H1 (cell line): ENCODE results near the gene STEAP3. TPM values are rescaled to one million over a fixed set of nuclear protein-coding genes. Genes with fewer than 3 reads are reported as not detected.

ENCODE experiments used
- CTCF ChIA-PET: fragments of 300-600 bp; sonication (Branson Sonifier 250); formaldehyde crosslinking; loops from one replicate; lab custom pipeline; 2021; ENCODE audit not compliant: partially characterized antibody; lab: Charles Lee
- POLR2A ChIA-PET: fragments of 300-600 bp; sonication (Branson Sonifier 250); formaldehyde crosslinking; loops from one replicate; lab custom pipeline; 2021; ENCODE audit warnings: inconsistent platforms; ENCODE audit not compliant: partially characterized antibody; lab: Charles Lee
- DNase-seq, 2 experiments: peaks; one replicate each; pipeline versions ENCODE4 v3.0.0 to v3.0.0-alpha.2; 2010 to 2022; ENCODE audit warnings: low spot score in 2 of 2, low read depth in 1 of 2, mixed read lengths in 1 of 2
- FAIRE-seq: peaks from 2 replicates; lab custom pipeline; 2011; peaks lifted over from hg19 to GRCh38; lab: Jason Lieb, UNC
- H2AFZ ChIP-seq: 2 replicates; pipeline ENCODE4 v1.8.1; 2012; ENCODE audit warnings: low read length, inconsistent platforms
- H2AK5ac ChIP-seq: 2 replicates; pipeline ENCODE4 v1.6.1; 2013; ENCODE audit warnings: low read depth, low read length
- H2BK120ac ChIP-seq: replicated peaks from 2 replicates; pipeline ENCODE3; 2013; ENCODE audit warnings: low read depth, low read length, inconsistent platforms
- H2BK12ac ChIP-seq: 2 replicates; pipeline ENCODE4 v1.6.1; 2013; ENCODE audit warnings: low read depth, low read length
- H2BK15ac ChIP-seq: 2 replicates; pipeline ENCODE4 v1.6.1; 2013; ENCODE audit warnings: low read length
- H2BK20ac ChIP-seq: 2 replicates; pipeline ENCODE4 v1.6.1; 2013; ENCODE audit warnings: low read length
- H2BK5ac ChIP-seq: 2 replicates; pipeline ENCODE4 v1.6.1; 2013; ENCODE audit warnings: low read depth, low read length
- H3K14ac ChIP-seq: 2 replicates; pipeline ENCODE4 v1.6.1; 2013; ENCODE audit warnings: inconsistent platforms; ENCODE audit not compliant: insufficient read length
- H3K18ac ChIP-seq: 2 replicates; pipeline ENCODE4 v1.6.1; 2013; ENCODE audit warnings: low read length; ENCODE audit errors: extremely low read depth
- H3K23ac ChIP-seq: 2 replicates; pipeline ENCODE4 v1.6.1; 2013; ENCODE audit warnings: inconsistent platforms; ENCODE audit not compliant: insufficient read length
- H3K23me2 ChIP-seq: 2 replicates; pipeline ENCODE4 v1.6.1; 2013; ENCODE audit warnings: low read depth, low read length
- H3K27ac ChIP-seq: 2 replicates; pipeline ENCODE4 v1.6.1; 2011; ENCODE audit warnings: low read depth, low read length, inconsistent platforms
- H3K27me3 ChIP-seq, 4 experiments: replicated peaks in 1 of 4; 1 replicate in 1 of 4; 2 replicates in 3 of 4; pipeline versions ENCODE4 v1.6.1 to v1.8.1; 2011 to 2013; ENCODE audit warnings: low read length in 3 of 4, mild to moderate bottlenecking in 3 of 4, inconsistent platforms in 2 of 4, mixed read lengths in 2 of 4, moderate library complexity in 1 of 4; ENCODE audit not compliant: control insufficient read depth in 3 of 4, insufficient read depth in 3 of 4; ENCODE audit errors: extremely low read depth in 1 of 4
- H3K36me3 ChIP-seq, 4 experiments: 2 replicates each; pipeline versions ENCODE4 v1.6.1 to v1.8.1; 2011 to 2013; ENCODE audit warnings: mild to moderate bottlenecking in 4 of 4, low read length in 3 of 4, moderate library complexity in 2 of 4, control low read depth in 1 of 4, inconsistent platforms in 1 of 4; ENCODE audit not compliant: insufficient read depth in 4 of 4, control insufficient read depth in 2 of 4
- H3K4ac ChIP-seq: replicated peaks from 2 replicates; pipeline ENCODE3; 2013; ENCODE audit warnings: low read length, low read depth, mixed read lengths, inconsistent platforms; ENCODE audit not compliant: insufficient read length
- H3K4me1 ChIP-seq, 4 experiments: replicated peaks in 1 of 4; 1 replicate in 1 of 4; 2 replicates in 3 of 4; pipeline versions ENCODE4 v1.6.1 to v1.8.1; 2011 to 2013; ENCODE audit warnings: low read length in 3 of 4, inconsistent platforms in 2 of 4, mixed read lengths in 1 of 4; ENCODE audit not compliant: insufficient read depth in 4 of 4, control insufficient read depth in 3 of 4
- H3K4me2 ChIP-seq, 2 experiments: 2 replicates each; pipeline versions ENCODE4 v1.6.1 to v1.8.1; 2011 to 2013; ENCODE audit warnings: low read depth in 2 of 2, low read length in 2 of 2, control low read depth in 1 of 2, inconsistent platforms in 1 of 2, mild to moderate bottlenecking in 1 of 2; ENCODE audit not compliant: insufficient read depth in 1 of 2
- H3K4me3 ChIP-seq, 4 experiments: fragments of 200-600, 300-600 bp in 1 of 4; sonication (generic), shearing (Covaris generic), sonication (Bioruptor Twin) in 1 of 4; 2 replicates each; pipeline versions ENCODE4 v1.5.1 to v1.8.1; 2011 to 2016; ENCODE audit warnings: low read length in 4 of 4, low read depth in 3 of 4, control low read depth in 2 of 4, inconsistent platforms in 2 of 4, mild to moderate bottlenecking in 2 of 4, mixed read lengths in 1 of 4, moderate library complexity in 1 of 4; ENCODE audit not compliant: insufficient read depth in 2 of 4; ENCODE audit errors: extremely low read depth in 1 of 4
- H3K56ac ChIP-seq: replicated peaks from 2 replicates; pipeline ENCODE3; 2013; ENCODE audit warnings: low read depth, mild to moderate bottlenecking, mixed read lengths, low read length, inconsistent platforms; ENCODE audit not compliant: insufficient read length
- H3K79me1 ChIP-seq: 2 replicates; pipeline ENCODE4 v1.6.1; 2013; ENCODE audit warnings: low read depth, low read length, control low read depth
- H3K79me2 ChIP-seq, 2 experiments: 2 replicates each; pipeline versions ENCODE4 v1.6.1 to v1.8.1; 2012 to 2013; ENCODE audit warnings: low read length in 2 of 2, mild to moderate bottlenecking in 2 of 2, inconsistent platforms in 1 of 2; ENCODE audit not compliant: insufficient read depth in 2 of 2, control insufficient read depth in 1 of 2
- H3K9ac ChIP-seq, 4 experiments: replicated peaks in 1 of 4; 1 replicate in 1 of 4; 2 replicates in 3 of 4; pipeline versions ENCODE4 v1.6.1 to v1.8.1; 2011 to 2013; ENCODE audit warnings: low read depth in 3 of 4, low read length in 3 of 4, control low read depth in 2 of 4, mild to moderate bottlenecking in 2 of 4, moderate library complexity in 2 of 4, inconsistent platforms in 1 of 4; ENCODE audit errors: extremely low read depth in 1 of 4
- H3K9me3 ChIP-seq, 2 experiments: 2 replicates each; pipeline versions ENCODE4 v1.6.1 to v1.8.1; 2012 to 2013; ENCODE audit warnings: mild to moderate bottlenecking in 2 of 2, moderate library complexity in 2 of 2, control low read depth in 1 of 2, inconsistent platforms in 1 of 2, low read depth in 1 of 2, low read length in 1 of 2, mixed read lengths in 1 of 2; ENCODE audit not compliant: insufficient read depth in 2 of 2
- H4K20me1 ChIP-seq, 2 experiments: replicated peaks in 1 of 2; 2 replicates each; pipeline versions ENCODE3 to v1.8.1; 2011 to 2013; ENCODE audit warnings: inconsistent platforms in 2 of 2, low read length in 2 of 2, mild to moderate bottlenecking in 1 of 2; ENCODE audit not compliant: insufficient read depth in 2 of 2, control insufficient read depth in 1 of 2
- H4K5ac ChIP-seq: 2 replicates; pipeline ENCODE4 v1.6.1; 2013; ENCODE audit warnings: low read length, low read depth, mixed read lengths, inconsistent platforms; ENCODE audit not compliant: insufficient read length
- H4K8ac ChIP-seq: 2 replicates; pipeline ENCODE4 v1.8.0; 2013; ENCODE audit warnings: mild to moderate bottlenecking, moderate library complexity, low read length, inconsistent platforms; ENCODE audit not compliant: insufficient read depth; ENCODE audit errors: extremely low read depth
- H4K91ac ChIP-seq: replicated peaks from 2 replicates; pipeline ENCODE3; 2013; ENCODE audit warnings: low read length, mixed read lengths, inconsistent platforms; ENCODE audit not compliant: insufficient read length
- ATF3 ChIP-seq: IDR thresholded peaks from 2 replicates; pipeline ENCODE4 v1.6.1; 2011; ENCODE audit warnings: low read depth, mild to moderate bottlenecking, low read length; ENCODE audit not compliant: insufficient read depth
- NANOG ChIP-seq: IDR thresholded peaks from 2 replicates; pipeline ENCODE4 v1.6.1; 2011; ENCODE audit warnings: low read length, low read depth, mild to moderate bottlenecking, inconsistent platforms; ENCODE audit not compliant: insufficient read depth, poor library complexity, severe bottlenecking
- RNF2 ChIP-seq: fragments of 200-900, 300-1000 bp; sonication (generic); IDR thresholded peaks from 2 replicates; pipeline ENCODE4 v1.7.1; 2016; ENCODE audit warnings: borderline replicate concordance, low read depth, mild to moderate bottlenecking, antibody characterized with exemption, low read length; ENCODE audit not compliant: poor library complexity, severe bottlenecking; ENCODE audit errors: missing control alignments
- SIN3A ChIP-seq, 2 experiments: IDR thresholded peaks in 1 of 2; conservative IDR thresholded peaks in 1 of 2; 2 replicates each; pipeline ENCODE4 v1.6.1; 2011 to 2012; ENCODE audit warnings: low read length in 2 of 2, improper control_type of control experiment in 1 of 2, low read depth in 1 of 2, mild to moderate bottlenecking in 1 of 2
- SP1 ChIP-seq: IDR thresholded peaks from 2 replicates; pipeline ENCODE4 v1.6.1; 2011; ENCODE audit warnings: low read depth, low read length
- WGBS, 2 experiments: shearing (Covaris generic) in 1 of 2; methylation state at CpG; one replicate each; pipeline versions ENCODE4 v1.1.6 to v1.1.7; 2013 to 2015; ENCODE audit warnings: low lambda C conversion rate in 2 of 2, mixed read lengths in 2 of 2, inconsistent platforms in 1 of 2, low coverage in 1 of 2, missing lambda C conversion rate in 1 of 2; ENCODE audit not compliant: insufficient replicate concordance in 2 of 2, insufficient coverage in 1 of 2, insufficient read length in 1 of 2; ENCODE audit errors: extremely low coverage in 1 of 2, missing lambda C conversion rate in 1 of 2; 5-methylcytosine and 5-hydroxymethylcytosine counted together
- polyA plus RNA-seq, 7 experiments: library from polyadenylated mRNA; depleted of rRNA in 3 of 7; stranded (reverse) in 5 of 7; unstranded in 2 of 7; fragments of >200 nt in 5 of 7; fragments of 200-250 nt in 2 of 7; gene quantifications; 1 replicate in 5 of 7; 2 replicates in 1 of 7; 4 replicates in 1 of 7; pipeline versions ENCODE4 v1.2.1 to v1.2.3, GENCODE V29; 2011 to 2013; ENCODE audit warnings: missing spikeins in 2 of 7, mixed read lengths in 2 of 7
- total RNA-seq: library from RNA; stranded (reverse); fragmentation: NEBNext Ultra II Directional; extraction: Animal tissue kit (Norgen Biotek cat#: 25700); gene quantifications from 2 replicates; pipeline ENCODE4 v1.2.1, GENCODE V29; 2021

STEAP3 gene
- total and polyA plus RNA-seq, 2 of the 8 experiments (the other 6 are each of a cell fraction or from before 2014, with no cell fraction given): 21.7 to 27.9 TPM

GRCh38 chr2:119304847-119305246 is 81.2 kb downstream of the STEAP3 start:
- FAIRE-seq: no peak
- TF ChIP-seq RNF2: no peak
- TF ChIP-seq NANOG: no peak
- no peak for TF ChIP-seq ATF3
- no peak for TF ChIP-seq SP1
- no peak for TF ChIP-seq SIN3A (conservative IDR thresholded peaks at IDR 0.05 in 1 of 2, IDR thresholded peaks at IDR 0.05 in 1 of 2; ENCODE audit: low read depth in 1 of 2, low read length in 2 of 2)

More at GRCh38 chr2:119304847-119305246, 81.2 kb downstream of the STEAP3 start:
- Histone ChIP-seq H3K23me2 (no peaks in the 10 kb centered on the region), H3K23ac (no peak overlapping the region), H2BK5ac (no peak overlapping the region), H2BK12ac (no peak overlapping the region), H3K36me3 (no peaks in the 10 kb centered on the region), H4K20me1 (no peaks in the 10 kb centered on the region), H3K27ac (no peak overlapping the region), H3K27me3 (no peaks in the 10 kb centered on the region), H2AK5ac (no peak overlapping the region), H3K79me2 (no peaks in the 10 kb centered on the region), H3K9me3 (no peaks in the 10 kb centered on the region), H3K14ac (no peak overlapping the region), H2BK120ac (no peak overlapping the region), H4K91ac (no peak overlapping the region), H3K79me1 (no peaks in the 10 kb centered on the region), H3K4ac (no peak overlapping the region), H3K4me1 (peaks cover 0 to 6% (median 2%) of the 10 kb centered on the region in 4 experiments; a peak in 4 of 7 replicates), H3K4me2 (no peak overlapping the region), H3K4me3 (no peak overlapping the region), H4K5ac (no peak overlapping the region), H3K18ac (no peak overlapping the region), H2BK15ac (no peak overlapping the region), H2BK20ac (no peak overlapping the region), H3K56ac (no peak overlapping the region), H2AFZ (no peak overlapping the region), H4K8ac (no peak overlapping the region), H3K9ac (no peak overlapping the region)
- 65% methylated on average over 2 of the region's 2 CpGs; no CpG with 5 or more reads in 1 of the 2 experiments for WGBS, 2 experiments
- ChIA-PET CTCF (interaction anchor here (1.2 kb wide), 1 partner anchor 10 kb away, joined by 3 read pairs; no protein-coding TSS in a partner anchor), POLR2A (no interaction called here)
- DNase-seq: no peak
